OCI-LY1 (cell line): ENCODE measurements around the gene MZF1.
A peak's percentile ranks its signal among the peaks of the same experiment; 100 is the strongest.

ENCODE experiments used
- H2AFZ ChIP-seq: fragments of 200-600 bp; sonication (generic), shearing (Covaris generic); 2 replicates; pipeline ENCODE4 v1.6.0; 2014; ENCODE audit warnings: antibody characterized with exemption, mild to moderate bottlenecking, low read length
- H3F3A ChIP-seq: fragments of 200-600 bp; sonication (generic), shearing (Covaris generic); 2 replicates; pipeline ENCODE4 v1.6.0; 2014; ENCODE audit warnings: mild to moderate bottlenecking, antibody characterized with exemption, low read length, moderate library complexity; ENCODE audit not compliant: insufficient read depth
- H3K27ac ChIP-seq: fragments of 200-600 bp; sonication (generic); 2 replicates; pipeline ENCODE4 v1.5.1; 2014; ENCODE audit warnings: low read length, mixed run types, mild to moderate bottlenecking, low read depth; ENCODE audit not compliant: poor library complexity, severe bottlenecking
- H3K27me3 ChIP-seq: fragments of 200-600 bp; sonication (generic); 2 replicates; pipeline ENCODE4 v1.6.0; 2014; ENCODE audit warnings: antibody characterized with exemption, mild to moderate bottlenecking, low read length, moderate library complexity; ENCODE audit not compliant: insufficient read depth
- H3K36me3 ChIP-seq: fragments of 200-600 bp; sonication (generic); 2 replicates; pipeline ENCODE4 v1.6.1; 2014; ENCODE audit warnings: mild to moderate bottlenecking, antibody characterized with exemption, low read length, moderate library complexity, mixed read lengths; ENCODE audit not compliant: insufficient read depth
- H3K4me1 ChIP-seq: fragments of 200-600 bp; sonication (generic); 2 replicates; pipeline ENCODE4 v1.5.1; 2014; ENCODE audit warnings: mild to moderate bottlenecking, low read length, moderate library complexity; ENCODE audit not compliant: insufficient read depth, severe bottlenecking
- H3K4me2 ChIP-seq: fragments of 200-600 bp; sonication (generic), shearing (Covaris generic); 2 replicates; pipeline ENCODE4 v1.6.1; 2014; ENCODE audit warnings: low read length
- H3K4me3 ChIP-seq: fragments of 200-600 bp; sonication (generic); 2 replicates; pipeline ENCODE4 v1.5.1; 2014; ENCODE audit warnings: low read length, low read depth, mild to moderate bottlenecking, mixed read lengths; ENCODE audit not compliant: poor library complexity, severe bottlenecking
- H3K79me2 ChIP-seq: fragments of 200-600 bp; shearing (Covaris generic); 2 replicates; pipeline ENCODE4 v1.6.1; 2016; ENCODE audit warnings: mixed run types, low read length, mixed read lengths; ENCODE audit not compliant: insufficient read depth
- H3K9ac ChIP-seq: fragments of 200-600 bp; sonication (generic), shearing (Covaris generic); 2 replicates; pipeline ENCODE4 v1.6.1; 2014; ENCODE audit warnings: mild to moderate bottlenecking, low read length, mixed read lengths
- H3K9me2 ChIP-seq: fragments of 200-600 bp; sonication (generic), shearing (Covaris generic); 2 replicates; pipeline ENCODE4 v1.6.1; 2014; ENCODE audit warnings: low read depth, mild to moderate bottlenecking, low read length, mixed read lengths
- H3K9me3 ChIP-seq: fragments of 200-600 bp; shearing (Covaris generic); 2 replicates; pipeline ENCODE4 v1.6.1; 2014; ENCODE audit warnings: low read length, mixed read lengths
- H4K20me1 ChIP-seq: fragments of 200-600 bp; sonication (generic), shearing (Covaris generic); 2 replicates; pipeline ENCODE4 v1.6.0; 2016; ENCODE audit warnings: mild to moderate bottlenecking, low read length; ENCODE audit not compliant: insufficient read depth
- CTCF ChIP-seq: fragments of 200-600 bp; sonication (generic), shearing (Covaris generic); IDR thresholded peaks from 2 replicates; pipeline ENCODE4 v1.5.1; 2017; ENCODE audit warnings: mild to moderate bottlenecking, antibody characterized with exemption, low read length, moderate library complexity, mixed read lengths
- EZH2 ChIP-seq: fragments of 200-600 bp; sonication (generic), shearing (Covaris generic); IDR thresholded peaks from 2 replicates; pipeline ENCODE4 v1.8.0; 2017; ENCODE audit warnings: borderline replicate concordance, mixed run types, mild to moderate bottlenecking, antibody characterized with exemption, low read length, moderate library complexity, mixed read lengths

Gene MZF1

GRCh38 chr19:58519087-58519354, 54.1 kb downstream of the MZF1 start:
- Histone ChIP-seq H3K79me2 (peaks cover 5% of the 10 kb centered on the region; the same call in 1 of the 2 replicates), H3K36me3 (peaks cover 9% of the 10 kb centered on the region; the same call in 1 of the 2 replicates), H2AFZ (no peak overlapping the region), H3K9me3 (no peaks in the 10 kb centered on the region), H3K27ac (peak overlapping the region; percentile 87), H3K9me2 (no peaks in the 10 kb centered on the region), H3K4me3 (peak overlapping the region; percentile 74), H4K20me1 (no peaks in the 10 kb centered on the region), H3K4me1 (peaks cover 48% of the 10 kb centered on the region), H3K4me2 (peak overlapping the region; percentile 88), H3K9ac (peak overlapping the region; percentile 92), H3F3A (no peaks in the 10 kb centered on the region), H3K27me3 (no peaks in the 10 kb centered on the region)
- TF ChIP-seq CTCF, result no peak
- no peak for TF ChIP-seq EZH2

GRCh38 chr19:58518256-58519086, 54.7 kb downstream of the MZF1 start:
- Histone ChIP-seq H3K9me3 (no peaks in the 10 kb centered on the region), H3K4me2 (peak overlapping the region; percentile 88), H3K9me2 (no peaks in the 10 kb centered on the region), H2AFZ (no peak overlapping the region), H3K27me3 (no peaks in the 10 kb centered on the region), H3K79me2 (peaks cover 5% of the 10 kb centered on the region; the same call in 1 of the 2 replicates), H3K36me3 (peaks cover 9% of the 10 kb centered on the region; the same call in 1 of the 2 replicates), H3K27ac (peak overlapping the region; percentile 87), H3F3A (no peaks in the 10 kb centered on the region), H4K20me1 (no peaks in the 10 kb centered on the region), H3K4me3 (peak overlapping the region; percentile 74), H3K9ac (peak overlapping the region; percentile 92), H3K4me1 (peaks cover 52% of the 10 kb centered on the region)
- TF ChIP-seq EZH2, result no peak
- no peak for TF ChIP-seq CTCF

- no peak overlapping the region for H3K4me2 ChIP-seq
- H3K79me2 ChIP-seq, result peaks cover 5% of the 10 kb centered on the region; the same call in 1 of the 2 replicates
- H3K4me1 ChIP-seq, result peaks cover 56% of the 10 kb centered on the region
Observed at GRCh38 chr19:58516964-58517833, 55.9 kb downstream of the MZF1 start.

More at GRCh38 chr19:58516964-58517833, 55.9 kb downstream of the MZF1 start:
- Histone ChIP-seq H3K27ac (no peak overlapping the region), H3K9me2 (no peaks in the 10 kb centered on the region), H3K36me3 (peaks cover 9% of the 10 kb centered on the region; the same call in 1 of the 2 replicates), H3K27me3 (no peaks in the 10 kb centered on the region), H3F3A (no peaks in the 10 kb centered on the region), H3K9ac (no peak overlapping the region), H3K9me3 (no peaks in the 10 kb centered on the region), H4K20me1 (no peaks in the 10 kb centered on the region), H2AFZ (no peak overlapping the region), H3K4me3 (no peak overlapping the region)
- TF ChIP-seq EZH2 (no peak), CTCF (peak; percentile 17; the same call in 1 of the 2 replicates)
